Femur (tissue), 1 donor: ENCODE measurements around the gene CRACDL.

ENCODE experiments used
- DNase-seq: peaks from one replicate; pipeline ENCODE4 v3.0.0-alpha.2; 2017

The CRACDL gene

GRCh38 chr2:98800330-98801064 lies 135.5 kb downstream of the CRACDL start:
- no peak for DNase-seq

GRCh38 chr2:98799375-98800329 lies 136.4 kb downstream of the CRACDL start:
- no peak for DNase-seq

- DNase-seq = no peak
Measured at GRCh38 chr2:98796775-98797544, 139.1 kb downstream of the CRACDL start.

- no peak for DNase-seq
Measured at GRCh38 chr2:98795891-98796676, 139.9 kb downstream of the CRACDL start.

GRCh38 chr2:98793897-98794830 lies 141.9 kb downstream of the CRACDL start:
- DNase-seq = no peak

GRCh38 chr2:98793275-98793674 lies 142.8 kb downstream of the CRACDL start:
- no peak for DNase-seq

GRCh38 chr2:98790221-98790620 lies 145.8 kb downstream of the CRACDL start:
- no peak for DNase-seq

- DNase-seq = no peak
Measured at GRCh38 chr2:98787700-98788099, 148.3 kb downstream of the CRACDL start.

GRCh38 chr2:98786179-98786578 lies 149.8 kb downstream of the CRACDL start:
- DNase-seq = no peak

- DNase-seq = no peak
Measured at GRCh38 chr2:98782570-98782969, 153.5 kb downstream of the CRACDL start.

GRCh38 chr2:98781822-98782221 lies 154.2 kb downstream of the CRACDL start:
- no peak for DNase-seq

GRCh38 chr2:98778741-98779483 lies 157.1 kb downstream of the CRACDL start:
- no peak for DNase-seq

GRCh38 chr2:98778151-98778550 lies 157.9 kb downstream of the CRACDL start:
- DNase-seq = no peak

- no peak for DNase-seq
Measured at GRCh38 chr2:98777710-98778109, 158.3 kb downstream of the CRACDL start.

- DNase-seq = no peak
Measured at GRCh38 chr2:98777076-98777475, 158.9 kb downstream of the CRACDL start.

- no peak for DNase-seq
Measured at GRCh38 chr2:98776136-98776535, 159.9 kb downstream of the CRACDL start.

- peak; percentile 58 for DNase-seq
Measured at GRCh38 chr2:98775146-98775986, 160.7 kb downstream of the CRACDL start.

- DNase-seq = no peak
Measured at GRCh38 chr2:98773907-98774306, 162.1 kb downstream of the CRACDL start.

- DNase-seq = no peak
Measured at GRCh38 chr2:98773169-98773568, 162.9 kb downstream of the CRACDL start.
